ENCODE results near the gene ADAMTS19.

Gene ADAMTS19

GRCh38 chr5:129771058-129771838 is 311.1 kb downstream of the ADAMTS19 start:
- DNase-seq: peak; percentile 19 to 55

- DNase-seq: no peak
Measured at GRCh38 chr5:129773376-129773775, 313.3 kb downstream of the ADAMTS19 start.

GRCh38 chr5:129781594-129781993 is 321.5 kb downstream of the ADAMTS19 start:
- no peak for DNase-seq

Data from SW 1271 (cell line).